HG03432 (cell line): Measurements from ENCODE around the gene DNAH5.

Source experiments
- ATAC-seq: cut with Tn5 transposase; IDR thresholded peaks from one replicate; pipeline ENCODE4 v1.9.1; 2021; ENCODE audit warnings: mild to moderate bottlenecking, moderate library complexity; ENCODE audit not compliant: unreplicated experiment

The DNAH5 gene

GRCh38 chr5:13739479-13739878, 205.0 kb downstream of the DNAH5 start:
- ATAC-seq: no peak

- ATAC-seq: no peak
Measured at GRCh38 chr5:13735691-13736090, 208.8 kb downstream of the DNAH5 start.

GRCh38 chr5:13731121-13731628, 213.3 kb downstream of the DNAH5 start:
- ATAC-seq: no peak

GRCh38 chr5:13708906-13709305, 235.6 kb downstream of the DNAH5 start:
- ATAC-seq: no peak

- no peak for ATAC-seq
Measured at GRCh38 chr5:13708432-13708831, 236.1 kb downstream of the DNAH5 start.

GRCh38 chr5:13704396-13704795, 240.1 kb downstream of the DNAH5 start:
- no peak for ATAC-seq

- ATAC-seq: no peak
Measured at GRCh38 chr5:13700626-13701025, 243.9 kb downstream of the DNAH5 start.

GRCh38 chr5:13698885-13699284, 245.6 kb downstream of the DNAH5 start:
- no peak for ATAC-seq

GRCh38 chr5:13695076-13695712, 249.3 kb downstream of the DNAH5 start:
- no peak for ATAC-seq

- ATAC-seq: no peak
Measured at GRCh38 chr5:13692172-13692571, 252.3 kb downstream of the DNAH5 start.

- no peak for ATAC-seq
Measured at GRCh38 chr5:13676531-13676930, 268.0 kb downstream of the DNAH5 start.

- ATAC-seq: no peak
Measured at GRCh38 chr5:13674391-13674790, 270.1 kb downstream of the DNAH5 start.

- ATAC-seq: no peak
Measured at GRCh38 chr5:13673511-13673910, 271.0 kb downstream of the DNAH5 start.

- ATAC-seq: no peak
Measured at GRCh38 chr5:13664377-13664776, 280.1 kb downstream of the DNAH5 start.

GRCh38 chr5:13662626-13663025, 281.9 kb downstream of the DNAH5 start:
- no peak for ATAC-seq

- ATAC-seq: no peak
Measured at GRCh38 chr5:13661272-13661671, 283.2 kb downstream of the DNAH5 start.

- no peak for ATAC-seq
Measured at GRCh38 chr5:13660072-13660471, 284.4 kb downstream of the DNAH5 start.

- ATAC-seq: no peak
Measured at GRCh38 chr5:13659391-13659790, 285.1 kb downstream of the DNAH5 start.

- no peak for ATAC-seq
Measured at GRCh38 chr5:13658761-13659160, 285.7 kb downstream of the DNAH5 start.

GRCh38 chr5:13658152-13658551, 286.3 kb downstream of the DNAH5 start:
- no peak for ATAC-seq

GRCh38 chr5:13653709-13654108, 290.8 kb downstream of the DNAH5 start:
- ATAC-seq: no peak

GRCh38 chr5:13649656-13650055, 294.8 kb downstream of the DNAH5 start:
- no peak for ATAC-seq

GRCh38 chr5:13648822-13649221, 295.7 kb downstream of the DNAH5 start:
- no peak for ATAC-seq
